Measurements from ENCODE around the gene RAB5B.
"Not testable (repeated sequence)": the region's sequence is repeated elsewhere in the genome, so short reads cannot be mapped to it uniquely, and the experiment has no call there.

The RAB5B gene

GRCh38 chr12:55940065-55940732, 33.7 kb upstream of the RAB5B start:
- peak; percentile 76 for DNase-seq (ENCODE audit: low read depth)

GRCh38 chr12:55942055-55942454, 31.8 kb upstream of the RAB5B start:
- no peak for DNase-seq (ENCODE audit: low read depth)

GRCh38 chr12:55942577-55943136, 31.2 kb upstream of the RAB5B start:
- DNase-seq (ENCODE audit: low read depth), result no peak

GRCh38 chr12:55946553-55946952, 27.3 kb upstream of the RAB5B start:
- DNase-seq (ENCODE audit: low read depth), result no peak

GRCh38 chr12:55955344-55955743, 18.5 kb upstream of the RAB5B start:
- no peak for DNase-seq (ENCODE audit: low read depth)

GRCh38 chr12:55955800-55956508, 17.9 kb upstream of the RAB5B start:
- peak; percentile 47 for DNase-seq (ENCODE audit: low read depth)

GRCh38 chr12:55957106-55957859, 16.6 kb upstream of the RAB5B start:
- DNase-seq (ENCODE audit: low read depth), result no peak

GRCh38 chr12:55963760-55964159, 10.1 kb upstream of the RAB5B start:
- no peak for DNase-seq (ENCODE audit: low read depth)

GRCh38 chr12:55965240-55965639, 8.6 kb upstream of the RAB5B start:
- no peak for DNase-seq (ENCODE audit: low read depth)

- no peak for DNase-seq (ENCODE audit: low read depth)
Measured at GRCh38 chr12:55965941-55966407, 7.9 kb upstream of the RAB5B start, which contains the start of gene PMEL. TSS of gene PMEL (minus strand) at chr12:55966042. CDS start at chr12:55966011, 31 bp downstream.

- peak; percentile 88 for DNase-seq (ENCODE audit: low read depth)
Measured at GRCh38 chr12:55966408-55967281, 7.2 kb upstream of the RAB5B start, which contains the start of gene CDK2. TSS of gene CDK2 (plus strand) at chr12:55966830. CDS start at chr12:55967009, 179 bp downstream.

GRCh38 chr12:55969356-55969755, 4.5 kb upstream of the RAB5B start:
- DNase-seq (ENCODE audit: low read depth), result no peak

- no peak for DNase-seq (ENCODE audit: low read depth)
Measured at GRCh38 chr12:55970775-55971174, 3.1 kb upstream of the RAB5B start.

GRCh38 chr12:55972042-55972441, 1.8 kb upstream of the RAB5B start:
- no peak for DNase-seq (ENCODE audit: low read depth)

- DNase-seq (ENCODE audit: low read depth), result no peak
Measured at GRCh38 chr12:55972456-55972855, 1.4 kb upstream of the RAB5B start.

- DNase-seq (ENCODE audit: low read depth), result no peak
Measured at GRCh38 chr12:55972911-55973598, 823 bp upstream of the RAB5B start.

- no peak for DNase-seq (ENCODE audit: low read depth)
Measured at GRCh38 chr12:55974308-55974730, 441 bp downstream of the RAB5B start.

- DNase-seq (ENCODE audit: low read depth), result no peak
Measured at GRCh38 chr12:55978393-55978792, 4.5 kb downstream of the RAB5B start.

GRCh38 chr12:55979069-55979468, 5.2 kb downstream of the RAB5B start:
- DNase-seq (ENCODE audit: low read depth), result no peak

GRCh38 chr12:55981882-55982281, 8.0 kb downstream of the RAB5B start:
- not testable (repeated sequence) for DNase-seq (ENCODE audit: low read depth)

All from activated T-cell treated with anti-CD3 and anti-CD28 coated beads for 1 hour (primary cell).